HT1080 (cell line): ENCODE data around the gene SYNPR. TPM values are rescaled to one million over a fixed set of nuclear protein-coding genes. Genes with fewer than 3 reads are reported as not detected.

Source experiments
- DNase-seq: peaks from one replicate; pipeline ENCODE4 v3.0.0-alpha.2; 2015; ENCODE audit warnings: low read depth
- total RNA-seq: library from RNA; depleted of rRNA; stranded (reverse); fragments of >200 nt; shearing (Covaris generic); gene quantifications from 2 replicates; pipeline ENCODE4 v1.2.3, GENCODE V29; 2014

SYNPR gene
- total RNA-seq, 1 experiment from 2014 or later: not detected

GRCh38 chr3:63467392-63467791, 189.3 kb downstream of the SYNPR start:
- no peak for DNase-seq

GRCh38 chr3:63470745-63471144, 192.6 kb downstream of the SYNPR start:
- DNase-seq: no peak

- DNase-seq: no peak
Measured at GRCh38 chr3:63471781-63472180, 193.7 kb downstream of the SYNPR start.

- no peak for DNase-seq
Measured at GRCh38 chr3:63473641-63474166, 195.6 kb downstream of the SYNPR start.

GRCh38 chr3:63474828-63475518, 196.9 kb downstream of the SYNPR start:
- DNase-seq: no peak

GRCh38 chr3:63477494-63478129, 199.5 kb downstream of the SYNPR start:
- DNase-seq: no peak

GRCh38 chr3:63478990-63479660, 201.0 kb downstream of the SYNPR start:
- DNase-seq: no peak

- DNase-seq: no peak
Measured at GRCh38 chr3:63479661-63480035, 201.5 kb downstream of the SYNPR start.

GRCh38 chr3:63481627-63482026, 203.5 kb downstream of the SYNPR start:
- no peak for DNase-seq

- no peak for DNase-seq
Measured at GRCh38 chr3:63482341-63482740, 204.2 kb downstream of the SYNPR start.

- DNase-seq: no peak
Measured at GRCh38 chr3:63492464-63492863, 214.4 kb downstream of the SYNPR start.

GRCh38 chr3:63493101-63493500, 215.0 kb downstream of the SYNPR start:
- no peak for DNase-seq

- no peak for DNase-seq
Measured at GRCh38 chr3:63494646-63495045, 216.5 kb downstream of the SYNPR start.

GRCh38 chr3:63497641-63498040, 219.5 kb downstream of the SYNPR start:
- no peak for DNase-seq

- no peak for DNase-seq
Measured at GRCh38 chr3:63500196-63500595, 222.1 kb downstream of the SYNPR start.

GRCh38 chr3:63508305-63508704, 230.2 kb downstream of the SYNPR start:
- DNase-seq: peak; percentile 23

- no peak for DNase-seq
Measured at GRCh38 chr3:63508771-63509170, 230.7 kb downstream of the SYNPR start.

GRCh38 chr3:63513791-63514190, 235.7 kb downstream of the SYNPR start:
- DNase-seq: no peak

- DNase-seq: no peak
Measured at GRCh38 chr3:63514678-63515077, 236.6 kb downstream of the SYNPR start.

- DNase-seq: peak; percentile 38
Measured at GRCh38 chr3:63519426-63519825, 241.3 kb downstream of the SYNPR start.

- no peak for DNase-seq
Measured at GRCh38 chr3:63521657-63522056, 243.5 kb downstream of the SYNPR start.

- DNase-seq: peak; percentile 37
Measured at GRCh38 chr3:63523100-63523499, 245.0 kb downstream of the SYNPR start.
